Hematopoietic multipotent progenitor cell treated with erythropoietin and hydrocortisone succinate and interleukin-3 and kit ligand, for 15 days (in vitro differentiated cells): Measurements from ENCODE around the gene SCYL3.
"Not testable (repeated sequence)": the region's sequence is repeated elsewhere in the genome, so short reads cannot be mapped to it uniquely, and the experiment has no call there.

Experiments
- DNase-seq: peaks from one replicate; pipeline ENCODE4 v3.0.0-alpha.2; 2015; ENCODE audit warnings: low spot score

SCYL3 gene, protein sequence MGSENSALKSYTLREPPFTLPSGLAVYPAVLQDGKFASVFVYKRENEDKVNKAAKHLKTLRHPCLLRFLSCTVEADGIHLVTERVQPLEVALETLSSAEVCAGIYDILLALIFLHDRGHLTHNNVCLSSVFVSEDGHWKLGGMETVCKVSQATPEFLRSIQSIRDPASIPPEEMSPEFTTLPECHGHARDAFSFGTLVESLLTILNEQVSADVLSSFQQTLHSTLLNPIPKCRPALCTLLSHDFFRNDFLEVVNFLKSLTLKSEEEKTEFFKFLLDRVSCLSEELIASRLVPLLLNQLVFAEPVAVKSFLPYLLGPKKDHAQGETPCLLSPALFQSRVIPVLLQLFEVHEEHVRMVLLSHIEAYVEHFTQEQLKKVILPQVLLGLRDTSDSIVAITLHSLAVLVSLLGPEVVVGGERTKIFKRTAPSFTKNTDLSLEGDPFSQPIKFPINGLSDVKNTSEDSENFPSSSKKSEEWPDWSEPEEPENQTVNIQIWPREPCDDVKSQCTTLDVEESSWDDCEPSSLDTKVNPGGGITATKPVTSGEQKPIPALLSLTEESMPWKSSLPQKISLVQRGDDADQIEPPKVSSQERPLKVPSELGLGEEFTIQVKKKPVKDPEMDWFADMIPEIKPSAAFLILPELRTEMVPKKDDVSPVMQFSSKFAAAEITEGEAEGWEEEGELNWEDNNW

DNA sequence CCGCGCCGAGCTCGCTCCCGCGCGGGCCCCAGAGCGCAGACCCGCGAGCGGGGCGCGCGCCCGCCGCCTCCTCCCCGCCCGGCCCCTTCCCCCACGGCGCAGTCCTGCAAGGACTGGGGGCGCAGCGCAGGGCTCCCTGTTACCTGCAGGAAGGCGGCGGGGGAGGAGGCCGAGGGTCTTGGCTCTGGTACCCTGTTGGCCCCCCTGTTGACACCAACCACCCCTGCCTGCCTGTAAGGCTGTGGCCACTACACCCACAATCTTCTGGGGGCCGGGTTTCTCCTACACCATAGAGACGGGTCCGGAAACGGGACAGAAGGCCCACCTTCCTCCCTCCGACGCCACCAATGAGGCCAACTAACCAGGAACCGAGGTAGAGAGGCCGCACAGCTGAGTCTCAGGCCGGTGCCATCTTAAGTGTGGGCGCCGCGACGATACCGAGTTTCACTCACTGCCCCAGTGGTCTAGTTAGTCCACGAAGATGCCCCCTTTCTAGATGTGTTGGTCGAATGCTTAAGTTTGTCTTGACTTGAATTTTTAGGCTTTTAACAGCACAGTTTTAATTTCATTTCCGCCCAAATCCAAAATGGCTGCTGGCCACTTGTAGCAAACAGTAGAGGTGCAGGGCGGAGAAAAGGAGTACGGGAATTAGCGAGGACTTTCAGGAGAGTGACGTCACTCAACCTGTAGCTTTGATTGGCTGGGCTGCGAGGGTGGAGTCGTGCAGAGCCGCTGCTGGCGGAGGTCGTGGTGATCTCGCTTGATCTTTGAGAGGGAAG lies at the start of gene SCYL3:
Gene SCYL3, minus strand, starts transcription at position 252 of the 779 bp plus-strand sequence. CDS start 5,056 bp downstream, outside the sequence.
- peak; percentile 97 for DNase-seq

DNA sequence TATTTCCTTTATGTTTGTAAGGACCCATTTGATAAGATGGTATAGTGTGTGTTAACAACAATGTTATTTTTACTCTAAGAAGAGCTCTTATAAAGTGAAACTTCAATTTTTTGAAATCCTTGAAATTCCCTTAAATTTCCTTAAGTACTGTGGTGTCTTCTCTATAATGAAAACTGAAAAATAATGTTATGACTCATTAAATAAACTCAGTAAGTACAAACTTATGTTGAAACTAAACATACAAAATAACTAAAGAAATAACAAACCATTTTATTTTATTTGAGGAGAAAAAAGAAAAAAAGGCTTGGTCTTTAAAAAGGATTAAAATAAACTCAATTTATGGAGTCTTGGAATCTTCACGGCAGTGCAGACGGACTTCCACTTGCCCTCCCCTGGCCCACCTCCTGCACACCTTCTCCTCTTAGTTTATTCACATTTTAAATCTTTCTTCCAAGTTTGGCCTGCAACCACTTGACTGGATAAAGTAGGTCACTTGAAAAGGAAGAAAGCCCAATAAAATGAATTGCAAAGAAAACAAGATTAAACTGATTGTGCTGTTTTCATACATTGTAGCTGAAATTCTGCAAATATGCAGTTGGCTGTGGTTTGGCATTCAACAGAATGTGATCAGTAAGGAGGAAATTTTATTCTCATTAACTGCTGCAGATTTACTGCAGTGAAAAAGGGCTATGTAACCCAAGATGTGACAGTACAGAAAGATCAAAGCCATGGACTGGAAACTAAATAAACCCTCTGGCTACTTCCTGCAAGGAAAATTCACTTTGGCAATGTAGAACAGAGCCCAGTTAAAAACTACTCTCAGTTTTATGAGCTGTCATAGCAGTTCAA lies 48.5 kb upstream of the SCYL3 start:
- no peak for DNase-seq

DNA sequence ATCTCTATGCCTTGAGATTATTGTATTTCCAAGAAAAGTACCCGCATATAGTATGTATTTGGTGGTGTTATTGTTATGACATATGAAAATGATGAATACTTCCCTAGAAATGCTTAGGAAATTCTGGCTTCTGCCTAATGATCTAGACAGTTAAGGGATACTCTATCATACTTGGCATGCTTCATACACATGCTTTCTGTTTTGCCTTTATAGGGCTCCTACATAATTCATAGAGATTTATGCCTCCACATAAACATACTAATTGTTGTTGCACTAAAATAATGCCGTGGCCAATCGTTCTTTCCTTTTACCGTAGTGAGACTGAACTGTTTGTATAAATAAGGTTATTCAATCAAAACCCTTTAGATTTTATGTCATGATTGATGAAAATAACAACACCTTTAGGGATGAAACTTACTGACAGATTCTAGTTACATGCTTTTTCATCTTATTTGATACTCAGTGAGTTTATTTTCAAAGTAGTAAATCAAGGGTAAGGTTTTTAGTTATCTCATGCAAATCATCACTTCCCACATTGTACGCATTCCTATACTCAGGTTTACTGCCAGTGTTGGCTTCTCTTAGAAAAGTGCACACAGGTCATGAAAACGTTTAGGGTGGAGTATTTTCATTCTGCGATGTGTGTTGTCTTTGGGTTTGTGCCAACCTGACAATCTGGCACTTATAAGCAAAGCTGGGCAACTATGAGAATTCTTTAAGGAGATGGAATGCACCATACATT lies 40.5 kb upstream of the SCYL3 start:
- no peak for DNase-seq

DNA sequence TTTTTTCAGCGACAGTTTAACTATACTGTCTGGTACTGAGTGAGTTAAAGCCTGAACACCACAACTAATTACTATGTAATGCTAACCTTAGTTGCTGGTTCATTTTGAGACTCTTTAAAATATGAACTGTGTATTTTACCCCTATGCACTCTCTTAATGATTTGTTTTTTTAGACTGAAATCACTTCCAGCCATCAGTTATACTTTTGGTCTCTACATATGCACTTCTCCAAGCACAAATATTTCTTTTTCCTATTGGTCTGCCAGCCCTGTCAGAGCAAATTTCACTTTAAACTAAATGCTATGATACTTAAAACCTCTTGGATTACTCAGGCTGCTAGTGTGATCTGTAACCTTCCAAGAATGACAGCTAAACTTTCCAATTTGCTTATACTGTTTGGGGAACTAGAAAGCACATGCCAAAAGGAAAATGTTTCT lies 38.1 kb upstream of the SCYL3 start:
- no peak for DNase-seq

DNA sequence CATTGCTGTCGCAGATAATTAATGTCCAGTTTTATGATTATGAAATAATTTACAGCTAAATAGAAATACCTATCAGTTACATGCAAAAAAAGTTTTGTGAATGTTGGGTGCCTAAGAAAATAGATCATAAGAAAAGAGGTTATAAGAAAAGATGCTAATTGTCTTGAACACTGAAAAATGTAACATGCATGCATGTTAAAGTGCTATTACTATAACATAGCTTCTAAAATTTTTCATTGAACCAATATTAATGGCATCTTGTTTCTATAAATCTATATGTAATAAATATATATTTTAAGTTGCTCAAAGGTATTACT lies 35.5 kb upstream of the SCYL3 start:
- no peak for DNase-seq

DNA sequence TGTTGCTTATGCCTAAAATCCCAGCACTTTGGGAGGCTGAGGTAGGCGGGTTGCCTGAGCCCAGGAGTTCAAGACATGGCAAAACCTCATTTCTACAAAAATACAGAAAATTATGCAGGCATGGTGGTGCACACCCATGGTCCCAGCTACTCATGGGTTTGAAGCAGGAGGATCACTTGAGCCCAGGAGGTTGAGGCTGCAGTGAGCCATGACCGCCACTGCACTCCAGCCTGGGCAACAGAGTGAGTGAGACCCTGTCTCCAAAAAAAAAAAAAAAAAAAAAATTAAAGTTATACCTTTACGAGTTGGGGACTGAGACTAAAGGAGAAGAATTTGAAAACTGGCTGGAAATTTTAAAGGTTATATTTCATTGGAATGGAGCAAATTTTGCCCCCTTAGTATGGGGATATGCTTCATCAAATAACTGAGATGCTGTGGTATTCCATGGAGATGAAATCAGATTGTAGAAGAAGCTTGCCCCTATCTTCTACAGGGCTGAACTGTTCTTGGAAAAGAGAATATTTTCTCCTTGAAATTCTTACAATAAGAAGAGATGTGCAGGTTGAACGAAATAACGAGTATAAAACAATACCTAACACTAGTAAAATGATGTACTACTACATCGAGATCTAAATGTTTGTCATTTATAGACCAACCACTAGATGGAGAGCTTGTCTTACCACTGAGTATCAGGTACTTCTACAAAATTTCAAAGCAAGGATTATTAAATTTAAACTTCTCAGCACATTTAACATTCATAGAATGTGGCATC lies 34.9 kb upstream of the SCYL3 start:
- DNase-seq, result peak; percentile 47

DNA sequence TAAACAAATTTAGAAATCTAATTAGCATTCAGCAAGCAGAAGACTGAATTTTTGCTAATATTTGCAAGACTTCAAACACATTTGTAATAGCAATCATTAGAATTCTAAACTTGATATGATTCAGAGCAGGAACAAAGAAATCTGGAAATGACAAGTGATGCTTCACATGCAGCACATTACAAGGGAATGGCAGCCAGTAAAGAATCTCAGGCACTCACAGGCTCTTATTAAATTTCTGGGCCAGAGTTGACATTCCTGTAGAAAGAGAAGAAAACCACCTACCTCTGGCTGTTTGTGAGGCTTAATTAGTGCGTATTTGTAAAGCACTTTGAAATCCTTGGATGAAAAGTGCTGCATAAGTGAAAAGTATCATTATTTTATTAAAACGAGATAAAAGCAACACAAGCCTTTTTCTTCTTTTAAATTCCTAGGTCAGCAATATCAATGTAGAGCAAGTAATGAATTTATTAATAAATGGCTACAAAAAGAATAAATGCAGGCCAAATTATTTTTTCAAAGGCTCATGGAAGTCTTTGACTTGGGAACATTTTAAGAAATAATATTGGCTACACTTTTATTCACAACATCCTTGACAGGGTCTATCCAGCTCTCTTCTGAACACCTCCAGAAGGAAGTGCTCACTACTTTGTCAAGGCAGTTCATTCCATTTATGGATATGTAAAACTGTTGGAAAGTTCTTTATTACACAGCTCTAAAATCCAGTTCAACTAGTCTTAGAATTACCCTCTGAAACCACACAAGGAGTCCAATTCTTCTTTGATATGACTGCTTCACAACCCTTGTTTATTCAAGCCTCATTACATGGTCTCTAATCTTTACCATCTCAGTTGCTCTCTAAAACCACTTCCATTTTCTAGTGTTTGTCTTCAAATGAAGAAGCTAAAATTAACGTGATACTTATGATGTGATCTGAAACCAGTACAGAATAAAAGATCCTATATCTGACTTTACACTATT lies 32.1 kb upstream of the SCYL3 start:
- no peak for DNase-seq

DNA sequence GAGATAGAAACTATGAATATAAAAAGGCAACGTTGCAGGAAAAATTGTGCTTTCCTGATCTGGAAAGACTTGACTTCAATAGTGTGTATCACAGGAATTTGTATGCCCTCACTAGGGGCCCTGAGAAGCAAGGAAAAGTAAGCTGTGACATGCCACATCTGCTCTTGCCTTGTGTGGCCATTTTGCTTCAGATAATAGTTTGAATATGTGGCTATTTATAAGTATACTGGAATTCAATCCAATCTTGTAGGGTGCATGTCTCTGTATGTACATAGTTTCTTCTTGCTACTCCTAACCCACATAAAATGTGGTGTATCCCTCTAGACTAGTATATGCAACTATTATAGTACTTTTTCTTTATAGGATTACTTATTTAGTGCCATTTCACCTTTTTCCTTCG lies 31.1 kb upstream of the SCYL3 start:
- DNase-seq, result no peak

DNA sequence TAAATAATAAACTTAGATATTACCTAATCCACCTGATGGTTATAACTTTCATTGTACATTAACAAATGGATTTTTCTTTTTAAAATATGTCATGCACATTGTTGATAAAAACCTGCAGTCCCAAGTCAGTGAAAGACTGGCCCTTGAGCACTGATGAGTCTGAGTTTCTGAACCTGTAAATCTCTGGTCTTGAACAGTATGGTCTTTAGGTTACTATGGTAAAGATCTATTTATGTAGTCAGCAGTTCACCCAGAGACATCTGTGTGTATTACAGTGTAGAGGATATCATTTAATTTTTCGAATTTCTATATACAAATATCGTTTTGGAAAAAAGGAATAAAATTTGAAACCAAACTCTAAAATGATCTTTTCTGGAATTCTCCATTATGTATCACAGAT lies 30.4 kb upstream of the SCYL3 start:
- DNase-seq, result no peak

DNA sequence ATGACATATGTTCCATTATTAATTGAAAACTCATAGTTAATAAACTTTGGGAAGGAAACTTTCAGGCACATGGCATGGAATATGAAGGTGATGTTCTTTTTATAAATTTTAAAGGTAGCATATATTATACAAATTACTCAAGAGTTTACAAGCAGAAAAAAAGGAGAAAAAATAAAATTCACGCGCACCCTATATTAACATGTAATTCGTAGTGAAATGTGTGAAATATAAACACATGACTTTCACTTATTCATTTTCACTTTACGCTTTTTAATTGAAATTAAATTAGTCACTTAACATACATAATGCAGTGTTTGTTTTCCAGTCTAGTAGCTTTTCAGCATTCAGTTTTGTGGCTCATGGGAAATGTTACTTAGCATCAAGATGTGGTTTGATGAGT lies 27.4 kb upstream of the SCYL3 start:
- no peak for DNase-seq

DNA sequence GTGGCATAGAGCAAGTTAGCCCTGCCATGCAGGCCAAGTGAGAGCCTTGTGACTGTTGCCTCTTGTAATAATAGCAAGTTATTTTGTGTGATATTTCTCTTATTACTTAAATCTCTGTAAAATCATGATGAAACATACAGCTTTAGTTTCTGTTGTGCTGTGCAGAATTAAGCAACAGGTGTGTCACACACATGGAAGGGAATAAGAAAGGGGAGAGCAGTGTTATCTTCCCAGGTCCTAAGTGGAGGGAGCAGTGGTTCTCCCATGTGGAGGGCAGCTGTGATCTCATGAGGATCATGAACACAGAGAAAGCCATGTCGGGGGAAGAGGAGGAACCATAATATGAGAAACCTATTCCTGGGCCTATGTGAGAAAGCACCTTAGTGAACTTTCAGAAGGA lies 25.2 kb upstream of the SCYL3 start:
- no peak for DNase-seq

DNA sequence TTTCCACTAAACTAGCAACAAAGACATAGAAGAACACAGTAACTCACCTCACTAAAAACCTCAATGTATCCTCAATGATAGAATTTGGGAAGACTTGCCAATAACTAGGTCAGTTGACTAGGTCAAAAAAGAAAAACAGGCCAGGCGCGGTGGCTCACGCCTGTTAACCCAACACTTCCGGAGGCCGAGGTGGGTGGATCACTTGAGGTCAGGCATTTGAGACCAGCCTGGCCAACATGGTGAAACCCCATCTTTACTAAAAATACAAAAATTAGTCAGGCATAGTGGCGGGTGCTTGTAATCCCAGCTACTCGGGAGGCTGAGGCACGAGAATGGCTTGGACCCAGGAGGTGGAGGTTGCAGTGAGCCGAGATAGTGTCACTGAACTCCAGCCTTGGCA lies 24.5 kb upstream of the SCYL3 start:
- DNase-seq, result not testable (repeated sequence)

DNA sequence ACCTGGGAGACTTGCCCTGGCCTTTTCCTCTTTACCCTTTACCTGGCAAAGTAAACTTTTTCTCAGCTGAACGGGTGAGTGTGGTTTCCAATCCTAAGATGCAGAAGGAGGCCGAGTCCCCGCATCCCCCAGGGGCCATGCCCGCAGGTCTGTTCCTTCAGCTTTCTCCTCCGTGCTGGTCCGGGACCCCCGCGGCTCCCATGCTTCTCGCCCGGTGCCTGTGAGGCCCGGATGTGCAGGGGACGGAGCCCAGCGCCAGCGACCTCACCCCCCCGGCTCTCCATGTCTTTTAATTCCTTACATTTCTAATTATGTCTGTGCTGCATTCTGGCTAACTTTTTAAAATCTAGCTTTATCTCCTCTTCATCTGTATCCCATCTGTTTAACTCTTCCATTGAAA lies 21.5 kb upstream of the SCYL3 start:
- no peak for DNase-seq

DNA sequence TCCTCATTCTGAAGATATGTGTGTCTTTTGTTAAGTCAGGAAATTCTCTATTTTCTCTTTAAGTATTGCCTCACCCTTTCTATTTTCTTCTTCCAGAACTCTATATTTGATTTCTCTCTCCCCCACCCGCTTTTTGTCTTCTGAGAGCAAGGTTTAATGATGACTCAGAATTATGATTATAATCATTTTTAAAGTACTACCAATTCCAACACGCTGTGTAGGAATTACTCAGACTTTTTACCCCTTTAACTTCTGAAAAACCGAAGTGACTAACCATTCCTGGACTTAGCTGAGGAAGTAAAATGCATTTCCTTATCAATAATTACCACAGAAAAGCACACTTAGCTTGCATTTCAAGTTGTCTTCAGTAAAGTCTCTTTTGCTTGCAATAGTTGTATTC lies 20.8 kb upstream of the SCYL3 start:
- DNase-seq, result no peak

DNA sequence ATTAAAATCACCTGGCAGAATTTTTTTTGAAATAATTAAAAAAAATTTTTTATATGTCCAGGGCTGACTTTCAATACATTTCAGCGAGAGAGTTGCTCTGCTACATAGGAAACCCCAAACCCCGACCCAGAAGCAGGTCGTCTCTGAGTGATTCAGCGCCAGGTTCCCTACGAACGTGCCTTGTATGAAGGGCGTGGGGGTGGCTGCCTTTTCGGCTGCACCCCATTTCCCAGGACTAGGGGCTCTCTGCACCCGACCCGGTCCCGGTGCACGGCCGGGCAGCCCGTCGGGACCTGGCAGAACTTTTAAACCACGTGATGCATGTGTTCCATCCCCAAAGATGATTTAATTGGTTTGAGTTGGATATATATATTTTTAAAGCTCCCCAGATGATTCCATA lies 15.8 kb upstream of the SCYL3 start:
- no peak for DNase-seq

DNA sequence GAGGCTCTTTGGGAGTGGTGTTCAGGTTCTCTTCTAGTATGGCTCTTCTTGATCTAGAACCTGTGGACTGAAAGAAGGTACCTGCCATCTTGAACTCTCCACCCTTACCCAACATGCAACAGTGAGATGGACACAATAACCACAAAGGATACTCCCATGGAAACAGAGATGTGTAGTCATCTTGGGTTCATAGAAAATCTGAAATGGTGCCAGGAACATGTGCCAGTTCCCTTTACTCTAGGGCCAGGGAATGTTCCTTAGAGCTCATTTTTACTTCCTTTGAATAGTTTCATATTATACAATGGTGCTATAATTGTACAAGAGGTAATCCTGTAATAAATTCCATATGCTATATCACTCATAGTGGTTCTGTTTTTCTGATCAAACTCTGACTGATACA lies 13.2 kb upstream of the SCYL3 start:
- no peak for DNase-seq

DNA sequence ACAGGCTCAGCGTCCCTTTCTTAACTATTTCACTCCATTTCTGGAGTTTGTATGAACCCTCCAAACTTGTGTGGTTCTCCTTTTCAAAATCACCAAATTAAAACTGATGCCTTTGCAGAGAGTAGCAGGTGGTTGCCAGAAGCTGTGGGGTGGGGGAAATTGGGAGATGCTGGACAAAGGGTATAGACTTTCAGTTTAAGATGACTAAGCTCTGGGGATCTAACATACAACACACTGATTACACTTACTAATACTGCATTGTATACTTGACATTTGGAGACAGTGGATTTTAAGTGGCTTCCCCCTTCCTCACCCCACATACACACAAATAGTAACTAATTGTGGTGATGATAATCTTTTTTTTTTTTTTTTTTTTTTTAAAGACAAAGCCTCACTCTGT lies 11.1 kb upstream of the SCYL3 start:
- no peak for DNase-seq

DNA sequence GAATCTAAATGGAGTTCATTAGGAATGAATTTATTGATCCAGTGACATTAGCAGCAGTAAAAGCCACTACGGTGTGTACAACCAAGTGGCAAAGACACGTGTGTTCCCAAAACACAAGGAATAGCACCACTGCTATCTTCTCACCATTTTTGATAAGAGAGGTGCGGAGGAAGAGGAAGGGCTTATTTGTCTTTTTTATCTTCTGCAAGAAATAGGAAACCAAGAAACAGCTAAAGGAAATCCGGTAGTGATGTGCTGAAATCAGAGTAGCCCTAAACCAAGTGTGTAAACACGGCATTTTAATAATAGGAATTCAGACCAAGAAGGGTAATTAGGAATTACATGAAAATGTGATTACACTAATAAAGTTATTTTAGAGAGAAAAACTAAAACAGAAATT lies 9.1 kb upstream of the SCYL3 start:
- no peak for DNase-seq

DNA sequence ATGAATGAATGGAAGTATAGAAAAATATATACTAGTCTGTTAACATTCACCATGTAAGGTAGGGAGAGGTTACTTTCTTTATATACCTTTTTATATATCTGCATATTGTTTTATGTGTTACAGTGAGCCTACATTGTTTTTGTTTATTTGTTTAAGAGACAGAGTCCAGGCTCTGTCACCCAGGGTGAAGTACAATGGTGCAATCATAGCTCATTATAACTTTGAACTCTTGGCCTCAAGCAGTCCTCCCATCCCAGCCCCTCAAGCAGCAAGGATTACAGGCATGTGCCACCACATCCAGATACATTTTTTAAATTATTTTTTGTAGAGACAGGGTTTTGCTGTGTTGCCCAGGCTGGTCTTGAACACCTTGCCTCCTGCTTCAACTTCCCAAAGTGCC lies 7.4 kb upstream of the SCYL3 start:
- no peak for DNase-seq
